ENCODE results near the gene SALL2.

DNA sequence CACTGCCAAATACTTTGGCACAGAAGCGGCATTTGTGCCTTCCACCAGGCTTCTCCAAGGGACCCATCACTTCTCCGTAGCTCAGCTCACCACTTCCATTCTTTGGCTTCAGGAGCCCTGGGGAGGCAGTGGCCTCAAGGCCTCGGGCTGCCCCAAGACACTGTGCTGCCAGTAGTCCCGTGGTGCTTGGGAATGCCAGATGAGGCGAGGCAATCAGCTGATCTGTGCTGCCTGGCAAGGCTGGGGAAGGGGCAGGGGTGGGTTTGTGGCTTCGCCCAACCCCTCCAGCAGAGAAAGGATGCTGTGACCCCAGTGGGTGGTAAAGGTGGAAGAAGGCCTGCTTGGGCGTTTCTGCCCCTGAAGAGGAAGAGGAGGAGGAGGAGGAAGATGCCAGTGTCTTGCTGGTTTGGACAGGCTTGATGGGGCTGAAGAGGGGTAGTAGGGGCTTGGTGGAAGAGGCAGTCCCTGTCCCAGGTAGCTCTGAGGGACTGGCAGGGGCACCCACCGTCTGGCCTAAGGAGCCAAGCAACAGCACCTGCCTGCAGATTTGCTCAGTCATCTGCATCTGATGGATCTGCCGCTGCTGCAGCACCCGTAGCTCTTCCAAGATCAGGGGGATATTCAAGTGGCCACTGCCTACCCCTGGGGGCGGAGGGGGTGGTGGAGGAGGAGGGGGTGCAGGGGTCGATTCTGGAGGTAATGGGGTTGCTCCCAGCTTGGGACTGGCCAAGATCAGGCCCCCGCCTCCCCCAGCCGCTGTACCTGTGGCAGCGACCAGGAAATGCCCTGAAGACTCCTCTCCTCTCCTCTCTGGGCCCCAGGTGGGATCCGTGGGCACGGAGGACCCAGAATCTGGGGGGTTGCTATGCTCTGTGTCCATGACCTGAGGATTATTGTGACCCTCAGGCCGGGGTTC, 1.3 kb downstream of the SALL2 start:
- TF ChIP-seq JUN (IDR thresholded peaks at IDR 0.05; ENCODE audit: low read depth, low read length): no peak
- no peak for TF ChIP-seq SP1 (IDR thresholded peaks at IDR 0.05; ENCODE audit: low read depth, low read length)
- no peak for TF ChIP-seq POLR2A (IDR thresholded peaks at IDR 0.05; ENCODE audit: control extremely low read depth in 1 of 2, low read depth in 2 of 2, low read length in 2 of 2)
- TF ChIP-seq YY1 (IDR thresholded peaks at IDR 0.05; ENCODE audit: low read depth, low read length): no peak
- TF ChIP-seq, protein P1, sequence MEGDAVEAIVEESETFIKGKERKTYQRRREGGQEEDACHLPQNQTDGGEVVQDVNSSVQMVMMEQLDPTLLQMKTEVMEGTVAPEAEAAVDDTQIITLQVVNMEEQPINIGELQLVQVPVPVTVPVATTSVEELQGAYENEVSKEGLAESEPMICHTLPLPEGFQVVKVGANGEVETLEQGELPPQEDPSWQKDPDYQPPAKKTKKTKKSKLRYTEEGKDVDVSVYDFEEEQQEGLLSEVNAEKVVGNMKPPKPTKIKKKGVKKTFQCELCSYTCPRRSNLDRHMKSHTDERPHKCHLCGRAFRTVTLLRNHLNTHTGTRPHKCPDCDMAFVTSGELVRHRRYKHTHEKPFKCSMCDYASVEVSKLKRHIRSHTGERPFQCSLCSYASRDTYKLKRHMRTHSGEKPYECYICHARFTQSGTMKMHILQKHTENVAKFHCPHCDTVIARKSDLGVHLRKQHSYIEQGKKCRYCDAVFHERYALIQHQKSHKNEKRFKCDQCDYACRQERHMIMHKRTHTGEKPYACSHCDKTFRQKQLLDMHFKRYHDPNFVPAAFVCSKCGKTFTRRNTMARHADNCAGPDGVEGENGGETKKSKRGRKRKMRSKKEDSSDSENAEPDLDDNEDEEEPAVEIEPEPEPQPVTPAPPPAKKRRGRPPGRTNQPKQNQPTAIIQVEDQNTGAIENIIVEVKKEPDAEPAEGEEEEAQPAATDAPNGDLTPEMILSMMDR (IDR thresholded peaks at IDR 0.05; ENCODE audit: control extremely low read depth in 1 of 3, insufficient read depth in 1 of 3, low read depth in 1 of 3, low read length in 3 of 3): no peak
- TF ChIP-seq BACH1 (IDR thresholded peaks at IDR 0.05; ENCODE audit: low read length): no peak
- TF ChIP-seq CEBPB (IDR thresholded peaks at IDR 0.05; ENCODE audit: low read depth, low read length): no peak
- TF ChIP-seq FOSL1 (IDR thresholded peaks at IDR 0.05; ENCODE audit: insufficient read depth, low read depth, low read length): no peak
- TF ChIP-seq SIN3A (conservative IDR thresholded peaks at IDR 0.05 in 1 of 2, IDR thresholded peaks at IDR 0.05 in 1 of 2; ENCODE audit: low read depth in 1 of 2, low read length in 2 of 2): no peak
- TF ChIP-seq TAF1 (IDR thresholded peaks at IDR 0.05; ENCODE audit: low read depth, low read length): no peak
